Measurements from ENCODE around the gene ADRA1B.

Gene ADRA1B

GRCh38 chr5:159990506-159990905 lies 74.2 kb downstream of the ADRA1B start:
- no peak overlapping the region for H3K4me2 ChIP-seq (ENCODE audit: low read length)
- no peaks in the 10 kb centered on the region for H3K9me3 ChIP-seq (ENCODE audit: control insufficient read depth, low read length)
- H3K9ac ChIP-seq: no peak overlapping the region
- H3K36me3 ChIP-seq (ENCODE audit: control insufficient read depth, insufficient read depth, low read length): no peaks in the 10 kb centered on the region
- H3K79me2 ChIP-seq: no peaks in the 10 kb centered on the region
- no peaks in the 10 kb centered on the region for H3K27me3 ChIP-seq (ENCODE audit: control insufficient read depth, insufficient read depth, low read length)
- no peak overlapping the region for H3K4me3 ChIP-seq (ENCODE audit: low read depth, low read length)
- no peak overlapping the region for H3K27ac ChIP-seq
- no peak overlapping the region for H2AFZ ChIP-seq
- TF ChIP-seq, protein P1, sequence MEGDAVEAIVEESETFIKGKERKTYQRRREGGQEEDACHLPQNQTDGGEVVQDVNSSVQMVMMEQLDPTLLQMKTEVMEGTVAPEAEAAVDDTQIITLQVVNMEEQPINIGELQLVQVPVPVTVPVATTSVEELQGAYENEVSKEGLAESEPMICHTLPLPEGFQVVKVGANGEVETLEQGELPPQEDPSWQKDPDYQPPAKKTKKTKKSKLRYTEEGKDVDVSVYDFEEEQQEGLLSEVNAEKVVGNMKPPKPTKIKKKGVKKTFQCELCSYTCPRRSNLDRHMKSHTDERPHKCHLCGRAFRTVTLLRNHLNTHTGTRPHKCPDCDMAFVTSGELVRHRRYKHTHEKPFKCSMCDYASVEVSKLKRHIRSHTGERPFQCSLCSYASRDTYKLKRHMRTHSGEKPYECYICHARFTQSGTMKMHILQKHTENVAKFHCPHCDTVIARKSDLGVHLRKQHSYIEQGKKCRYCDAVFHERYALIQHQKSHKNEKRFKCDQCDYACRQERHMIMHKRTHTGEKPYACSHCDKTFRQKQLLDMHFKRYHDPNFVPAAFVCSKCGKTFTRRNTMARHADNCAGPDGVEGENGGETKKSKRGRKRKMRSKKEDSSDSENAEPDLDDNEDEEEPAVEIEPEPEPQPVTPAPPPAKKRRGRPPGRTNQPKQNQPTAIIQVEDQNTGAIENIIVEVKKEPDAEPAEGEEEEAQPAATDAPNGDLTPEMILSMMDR (IDR thresholded peaks at IDR 0.05): no peak
- H3K4me1 ChIP-seq: no peaks in the 10 kb centered on the region

GRCh38 chr5:159992566-159992965 lies 76.3 kb downstream of the ADRA1B start:
- no peak overlapping the region for H2AFZ ChIP-seq
- no peak overlapping the region for H3K4me2 ChIP-seq (ENCODE audit: low read length)
- H3K79me2 ChIP-seq: no peaks in the 10 kb centered on the region
- H3K4me3 ChIP-seq (ENCODE audit: low read depth, low read length): no peak overlapping the region
- no peak overlapping the region for H3K9ac ChIP-seq
- no peaks in the 10 kb centered on the region for H3K9me3 ChIP-seq (ENCODE audit: control insufficient read depth, low read length)
- H3K27me3 ChIP-seq (ENCODE audit: control insufficient read depth, insufficient read depth, low read length): no peaks in the 10 kb centered on the region
- H3K4me1 ChIP-seq: no peaks in the 10 kb centered on the region
- TF ChIP-seq, protein P1 (IDR thresholded peaks at IDR 0.05): no peak
- no peaks in the 10 kb centered on the region for H3K36me3 ChIP-seq (ENCODE audit: control insufficient read depth, insufficient read depth, low read length)
- H3K27ac ChIP-seq: no peak overlapping the region

DNA sequence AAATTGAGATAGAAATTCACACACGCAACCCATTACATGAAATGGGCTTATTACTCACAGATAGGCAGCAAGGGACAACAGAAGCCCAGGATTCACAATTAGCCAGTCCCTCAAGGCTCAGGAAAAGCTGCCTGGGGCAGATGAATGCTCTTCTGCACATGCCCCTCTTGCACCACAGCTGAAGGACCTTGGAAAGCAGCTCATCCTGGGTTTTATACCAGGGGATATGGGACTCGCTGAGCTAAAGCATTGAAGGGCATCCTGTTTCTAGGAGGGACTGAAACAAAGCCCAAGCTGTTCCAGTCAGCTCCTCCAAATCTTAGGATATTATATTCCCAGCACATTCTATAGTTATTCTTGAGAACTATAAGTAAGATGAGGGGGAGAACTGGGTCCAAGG lies 76.9 kb downstream of the ADRA1B start:
- TF ChIP-seq, protein P1 (IDR thresholded peaks at IDR 0.05): no peak
- H3K4me3 ChIP-seq (ENCODE audit: low read depth, low read length): no peak overlapping the region

DNA sequence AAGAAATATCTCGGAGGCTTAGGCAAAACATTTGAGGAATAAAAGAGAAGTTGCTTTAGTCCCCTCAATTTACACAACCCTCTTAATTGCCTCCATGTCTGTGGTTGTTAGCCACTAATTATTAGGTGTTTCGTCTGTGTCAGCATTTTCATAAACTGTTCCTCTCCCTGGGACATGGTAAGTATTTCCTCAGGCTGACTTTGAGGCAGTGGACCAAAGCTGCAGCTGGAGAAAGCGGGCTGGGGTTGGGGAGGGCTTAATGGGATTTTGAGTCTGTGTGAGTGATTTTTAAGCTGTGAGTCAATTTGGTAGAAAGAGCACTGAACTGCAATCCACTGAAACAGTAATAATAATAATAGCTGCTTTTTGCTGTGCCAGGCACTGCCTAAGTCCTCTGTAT lies 79.6 kb downstream of the ADRA1B start:
- Histone ChIP-seq H3K27me3 (ENCODE audit: control insufficient read depth, insufficient read depth, low read length) (no peaks in the 10 kb centered on the region), H3K4me2 (ENCODE audit: low read length) (no peak overlapping the region), H2AFZ (no peak overlapping the region), H3K9ac (no peak overlapping the region), H3K36me3 (ENCODE audit: control insufficient read depth, insufficient read depth, low read length) (no peaks in the 10 kb centered on the region), H3K4me3 (ENCODE audit: low read depth, low read length) (no peak overlapping the region), H3K27ac (no peak overlapping the region), H3K79me2 (no peaks in the 10 kb centered on the region), H3K9me3 (ENCODE audit: control insufficient read depth, low read length) (no peaks in the 10 kb centered on the region), H3K4me1 (no peaks in the 10 kb centered on the region)
- TF ChIP-seq, protein P1 (IDR thresholded peaks at IDR 0.05): no peak

More for the DNA sequence above, 76.9 kb downstream of the ADRA1B start:
- Histone ChIP-seq H3K27ac (no peak overlapping the region), H3K4me1 (no peaks in the 10 kb centered on the region), H3K79me2 (no peaks in the 10 kb centered on the region), H3K36me3 (ENCODE audit: control insufficient read depth, insufficient read depth, low read length) (no peaks in the 10 kb centered on the region), H3K4me2 (ENCODE audit: low read length) (no peak overlapping the region), H3K27me3 (ENCODE audit: control insufficient read depth, insufficient read depth, low read length) (no peaks in the 10 kb centered on the region), H3K9ac (no peak overlapping the region), H3K9me3 (ENCODE audit: control insufficient read depth, low read length) (no peaks in the 10 kb centered on the region), H2AFZ (no peak overlapping the region)

DNA sequence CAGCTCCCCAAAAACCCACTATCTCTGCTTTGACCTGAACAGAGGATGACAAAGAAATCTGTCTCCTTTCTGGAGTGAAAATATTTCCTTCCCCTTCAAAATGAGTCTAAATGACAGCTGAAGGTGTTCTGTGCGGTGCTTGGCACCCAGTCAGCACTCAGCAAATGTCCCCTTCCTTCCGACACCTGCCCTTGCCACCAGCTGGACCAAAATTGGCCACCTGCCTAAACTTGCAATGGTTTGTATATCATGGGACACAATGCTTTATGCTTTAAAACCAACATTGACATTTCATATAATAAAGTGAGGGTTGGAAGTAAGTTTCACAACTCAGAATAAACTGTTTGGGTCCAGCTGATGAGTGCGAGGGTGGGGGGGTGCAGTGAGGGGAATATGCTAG lies 85.2 kb downstream of the ADRA1B start:
- TF ChIP-seq, protein P1 (IDR thresholded peaks at IDR 0.05): no peak
- no peaks in the 10 kb centered on the region for H3K36me3 ChIP-seq (ENCODE audit: control insufficient read depth, insufficient read depth, low read length)
- no peak overlapping the region for H3K4me3 ChIP-seq (ENCODE audit: low read depth, low read length)
- no peaks in the 10 kb centered on the region for H3K4me1 ChIP-seq
- H2AFZ ChIP-seq: no peak overlapping the region
- no peaks in the 10 kb centered on the region for H3K9me3 ChIP-seq (ENCODE audit: control insufficient read depth, low read length)
- no peaks in the 10 kb centered on the region for H3K27me3 ChIP-seq (ENCODE audit: control insufficient read depth, insufficient read depth, low read length)
- H3K27ac ChIP-seq: no peak overlapping the region
- H3K9ac ChIP-seq: no peak overlapping the region
- no peaks in the 10 kb centered on the region for H3K79me2 ChIP-seq
- no peak overlapping the region for H3K4me2 ChIP-seq (ENCODE audit: low read length)
